H1 (cell line): Measurements from ENCODE around the gene RHBDD1. TPM values are rescaled to one million over a fixed set of nuclear protein-coding genes. Genes with fewer than 3 reads are reported as not detected.

Experiments used
- CTCF ChIA-PET: fragments of 300-600 bp; sonication (Branson Sonifier 250); formaldehyde crosslinking; loops from one replicate; lab custom pipeline; 2021; ENCODE audit not compliant: partially characterized antibody; lab: Charles Lee
- POLR2A ChIA-PET: fragments of 300-600 bp; sonication (Branson Sonifier 250); formaldehyde crosslinking; loops from one replicate; lab custom pipeline; 2021; ENCODE audit warnings: inconsistent platforms; ENCODE audit not compliant: partially characterized antibody; lab: Charles Lee
- DNase-seq, 2 experiments: peaks; one replicate each; pipeline versions ENCODE4 v3.0.0 to v3.0.0-alpha.2; 2010 to 2022; ENCODE audit warnings: low spot score in 2 of 2, low read depth in 1 of 2, mixed read lengths in 1 of 2
- FAIRE-seq: peaks from 2 replicates; lab custom pipeline; 2011; peaks lifted over from hg19 to GRCh38; lab: Jason Lieb, UNC
- H2AFZ ChIP-seq: 2 replicates; pipeline ENCODE4 v1.8.1; 2012; ENCODE audit warnings: low read length, inconsistent platforms
- H2AK5ac ChIP-seq: 2 replicates; pipeline ENCODE4 v1.6.1; 2013; ENCODE audit warnings: low read depth, low read length
- H2BK120ac ChIP-seq: replicated peaks from 2 replicates; pipeline ENCODE3; 2013; ENCODE audit warnings: low read depth, low read length, inconsistent platforms
- H2BK12ac ChIP-seq: 2 replicates; pipeline ENCODE4 v1.6.1; 2013; ENCODE audit warnings: low read depth, low read length
- H2BK15ac ChIP-seq: 2 replicates; pipeline ENCODE4 v1.6.1; 2013; ENCODE audit warnings: low read length
- H2BK20ac ChIP-seq: 2 replicates; pipeline ENCODE4 v1.6.1; 2013; ENCODE audit warnings: low read length
- H2BK5ac ChIP-seq: 2 replicates; pipeline ENCODE4 v1.6.1; 2013; ENCODE audit warnings: low read depth, low read length
- H3K14ac ChIP-seq: 2 replicates; pipeline ENCODE4 v1.6.1; 2013; ENCODE audit warnings: inconsistent platforms; ENCODE audit not compliant: insufficient read length
- H3K18ac ChIP-seq: 2 replicates; pipeline ENCODE4 v1.6.1; 2013; ENCODE audit warnings: low read length; ENCODE audit errors: extremely low read depth
- H3K23ac ChIP-seq: 2 replicates; pipeline ENCODE4 v1.6.1; 2013; ENCODE audit warnings: inconsistent platforms; ENCODE audit not compliant: insufficient read length
- H3K23me2 ChIP-seq: 2 replicates; pipeline ENCODE4 v1.6.1; 2013; ENCODE audit warnings: low read depth, low read length
- H3K27ac ChIP-seq: 2 replicates; pipeline ENCODE4 v1.6.1; 2011; ENCODE audit warnings: low read depth, low read length, inconsistent platforms
- H3K27me3 ChIP-seq, 4 experiments: replicated peaks in 1 of 4; 1 replicate in 1 of 4; 2 replicates in 3 of 4; pipeline versions ENCODE4 v1.6.1 to v1.8.1; 2011 to 2013; ENCODE audit warnings: low read length in 3 of 4, mild to moderate bottlenecking in 3 of 4, inconsistent platforms in 2 of 4, mixed read lengths in 2 of 4, moderate library complexity in 1 of 4; ENCODE audit not compliant: control insufficient read depth in 3 of 4, insufficient read depth in 3 of 4; ENCODE audit errors: extremely low read depth in 1 of 4
- H3K36me3 ChIP-seq, 4 experiments: 2 replicates each; pipeline versions ENCODE4 v1.6.1 to v1.8.1; 2011 to 2013; ENCODE audit warnings: mild to moderate bottlenecking in 4 of 4, low read length in 3 of 4, moderate library complexity in 2 of 4, control low read depth in 1 of 4, inconsistent platforms in 1 of 4; ENCODE audit not compliant: insufficient read depth in 4 of 4, control insufficient read depth in 2 of 4
- H3K4ac ChIP-seq: replicated peaks from 2 replicates; pipeline ENCODE3; 2013; ENCODE audit warnings: low read length, low read depth, mixed read lengths, inconsistent platforms; ENCODE audit not compliant: insufficient read length
- H3K4me1 ChIP-seq, 4 experiments: replicated peaks in 1 of 4; 1 replicate in 1 of 4; 2 replicates in 3 of 4; pipeline versions ENCODE4 v1.6.1 to v1.8.1; 2011 to 2013; ENCODE audit warnings: low read length in 3 of 4, inconsistent platforms in 2 of 4, mixed read lengths in 1 of 4; ENCODE audit not compliant: insufficient read depth in 4 of 4, control insufficient read depth in 3 of 4
- H3K4me2 ChIP-seq, 2 experiments: 2 replicates each; pipeline versions ENCODE4 v1.6.1 to v1.8.1; 2011 to 2013; ENCODE audit warnings: low read depth in 2 of 2, low read length in 2 of 2, control low read depth in 1 of 2, inconsistent platforms in 1 of 2, mild to moderate bottlenecking in 1 of 2; ENCODE audit not compliant: insufficient read depth in 1 of 2
- H3K4me3 ChIP-seq, 4 experiments: fragments of 200-600, 300-600 bp in 1 of 4; sonication (generic), shearing (Covaris generic), sonication (Bioruptor Twin) in 1 of 4; 2 replicates each; pipeline versions ENCODE4 v1.5.1 to v1.8.1; 2011 to 2016; ENCODE audit warnings: low read length in 4 of 4, low read depth in 3 of 4, control low read depth in 2 of 4, inconsistent platforms in 2 of 4, mild to moderate bottlenecking in 2 of 4, mixed read lengths in 1 of 4, moderate library complexity in 1 of 4; ENCODE audit not compliant: insufficient read depth in 2 of 4; ENCODE audit errors: extremely low read depth in 1 of 4
- H3K56ac ChIP-seq: replicated peaks from 2 replicates; pipeline ENCODE3; 2013; ENCODE audit warnings: low read depth, mild to moderate bottlenecking, mixed read lengths, low read length, inconsistent platforms; ENCODE audit not compliant: insufficient read length
- H3K79me1 ChIP-seq: 2 replicates; pipeline ENCODE4 v1.6.1; 2013; ENCODE audit warnings: low read depth, low read length, control low read depth
- H3K79me2 ChIP-seq, 2 experiments: 2 replicates each; pipeline versions ENCODE4 v1.6.1 to v1.8.1; 2012 to 2013; ENCODE audit warnings: low read length in 2 of 2, mild to moderate bottlenecking in 2 of 2, inconsistent platforms in 1 of 2; ENCODE audit not compliant: insufficient read depth in 2 of 2, control insufficient read depth in 1 of 2
- H3K9ac ChIP-seq, 4 experiments: replicated peaks in 1 of 4; 1 replicate in 1 of 4; 2 replicates in 3 of 4; pipeline versions ENCODE4 v1.6.1 to v1.8.1; 2011 to 2013; ENCODE audit warnings: low read depth in 3 of 4, low read length in 3 of 4, control low read depth in 2 of 4, mild to moderate bottlenecking in 2 of 4, moderate library complexity in 2 of 4, inconsistent platforms in 1 of 4; ENCODE audit errors: extremely low read depth in 1 of 4
- H3K9me3 ChIP-seq, 2 experiments: 2 replicates each; pipeline versions ENCODE4 v1.6.1 to v1.8.1; 2012 to 2013; ENCODE audit warnings: mild to moderate bottlenecking in 2 of 2, moderate library complexity in 2 of 2, control low read depth in 1 of 2, inconsistent platforms in 1 of 2, low read depth in 1 of 2, low read length in 1 of 2, mixed read lengths in 1 of 2; ENCODE audit not compliant: insufficient read depth in 2 of 2
- H4K20me1 ChIP-seq, 2 experiments: replicated peaks in 1 of 2; 2 replicates each; pipeline versions ENCODE3 to v1.8.1; 2011 to 2013; ENCODE audit warnings: inconsistent platforms in 2 of 2, low read length in 2 of 2, mild to moderate bottlenecking in 1 of 2; ENCODE audit not compliant: insufficient read depth in 2 of 2, control insufficient read depth in 1 of 2
- H4K5ac ChIP-seq: 2 replicates; pipeline ENCODE4 v1.6.1; 2013; ENCODE audit warnings: low read length, low read depth, mixed read lengths, inconsistent platforms; ENCODE audit not compliant: insufficient read length
- H4K8ac ChIP-seq: 2 replicates; pipeline ENCODE4 v1.8.0; 2013; ENCODE audit warnings: mild to moderate bottlenecking, moderate library complexity, low read length, inconsistent platforms; ENCODE audit not compliant: insufficient read depth; ENCODE audit errors: extremely low read depth
- H4K91ac ChIP-seq: replicated peaks from 2 replicates; pipeline ENCODE3; 2013; ENCODE audit warnings: low read length, mixed read lengths, inconsistent platforms; ENCODE audit not compliant: insufficient read length
- E2F6 ChIP-seq: IDR thresholded peaks from 2 replicates; pipeline ENCODE4 v1.6.1; 2012; ENCODE audit warnings: inconsistent platforms
- NANOG ChIP-seq: IDR thresholded peaks from 2 replicates; pipeline ENCODE4 v1.6.1; 2011; ENCODE audit warnings: low read length, low read depth, mild to moderate bottlenecking, inconsistent platforms; ENCODE audit not compliant: insufficient read depth, poor library complexity, severe bottlenecking
- WGBS, 2 experiments: shearing (Covaris generic) in 1 of 2; methylation state at CpG; one replicate each; pipeline versions ENCODE4 v1.1.6 to v1.1.7; 2013 to 2015; ENCODE audit warnings: low lambda C conversion rate in 2 of 2, mixed read lengths in 2 of 2, inconsistent platforms in 1 of 2, low coverage in 1 of 2, missing lambda C conversion rate in 1 of 2; ENCODE audit not compliant: insufficient replicate concordance in 2 of 2, insufficient coverage in 1 of 2, insufficient read length in 1 of 2; ENCODE audit errors: extremely low coverage in 1 of 2, missing lambda C conversion rate in 1 of 2; 5-methylcytosine and 5-hydroxymethylcytosine counted together
- polyA plus RNA-seq, 7 experiments: library from polyadenylated mRNA; depleted of rRNA in 3 of 7; stranded (reverse) in 5 of 7; unstranded in 2 of 7; fragments of >200 nt in 5 of 7; fragments of 200-250 nt in 2 of 7; gene quantifications; 1 replicate in 5 of 7; 2 replicates in 1 of 7; 4 replicates in 1 of 7; pipeline versions ENCODE4 v1.2.1 to v1.2.3, GENCODE V29; 2011 to 2013; ENCODE audit warnings: missing spikeins in 2 of 7, mixed read lengths in 2 of 7
- total RNA-seq: library from RNA; stranded (reverse); fragmentation: NEBNext Ultra II Directional; extraction: Animal tissue kit (Norgen Biotek cat#: 25700); gene quantifications from 2 replicates; pipeline ENCODE4 v1.2.1, GENCODE V29; 2021

The RHBDD1 gene
- total and polyA plus RNA-seq, 2 of the 8 experiments (the other 6 are each of a cell fraction or from before 2014, with no cell fraction given): 10.5 to 23.1 TPM

GRCh38 chr2:226847511-226847910 lies 11.7 kb downstream of the RHBDD1 start:
- Histone ChIP-seq H4K8ac (no peak overlapping the region), H4K5ac (no peak overlapping the region), H3K23me2 (no peaks in the 10 kb centered on the region; the same call in 1 of the 2 replicates), H3K9ac (no peak overlapping the region), H3K4ac (no peak overlapping the region), H2AFZ (no peak overlapping the region), H2AK5ac (no peak overlapping the region), H3K27me3 (no peaks in the 10 kb centered on the region), H4K91ac (no peak overlapping the region), H2BK5ac (no peak overlapping the region), H2BK20ac (no peak overlapping the region), H3K9me3 (no peaks in the 10 kb centered on the region), H3K4me2 (no peak overlapping the region), H3K56ac (no peak overlapping the region), H3K79me2 (peaks cover 0 to 3% of the 10 kb centered on the region in 2 experiments; a peak in 2 of 4 replicates), H3K23ac (no peak overlapping the region), H2BK120ac (no peak overlapping the region), H2BK12ac (no peak overlapping the region), H3K4me1 (peaks cover 0 to 2% (median 0%) of the 10 kb centered on the region in 4 experiments; a peak in 1 of 7 replicates), H3K4me3 (no peak overlapping the region), H3K79me1 (no peaks in the 10 kb centered on the region), H4K20me1 (no peaks in the 10 kb centered on the region), H3K36me3 (no peaks in the 10 kb centered on the region), H2BK15ac (no peak overlapping the region), H3K27ac (no peak overlapping the region), H3K14ac (no peak overlapping the region), H3K18ac (no peak overlapping the region)
- DNase-seq (no peak), FAIRE-seq (no peak)
- TF ChIP-seq NANOG (no peak), E2F6 (no peak)
- ChIA-PET POLR2A (interaction anchor here (1.3 to 1.8 kb wide), 2 partner anchors 8 to 12 kb away, joined by 4 read pairs; no protein-coding TSS in a partner anchor), CTCF (no interaction called here)
- 86% methylated on average over 2 of the region's 2 CpGs; no CpG with 5 or more reads in 1 of the 2 experiments for WGBS, 2 experiments
